ENCODE results near the gene OXSM. TPM values are rescaled to one million over a fixed set of nuclear protein-coding genes. Genes with fewer than 3 reads are reported as not detected.

Gene OXSM
- polyA plus RNA-seq, 3 donors, result 22.5 to 22.8 (median 22.7) TPM

Other genes with a start within 250 kb of the OXSM start
- 100 to 1,000 TPM; 317 to 359 (median 332) TPM for gene TOP2B, start 125.2 kb upstream of the OXSM start, polyA plus RNA-seq (ENCODE audit: insufficient read length in 3 of 3)
- 10 to 100 TPM; 41.5 to 45.0 (median 43.2) TPM for gene NGLY1, start 6.6 kb upstream of the OXSM start, polyA plus RNA-seq (ENCODE audit: insufficient read length in 3 of 3)